Cardiac fibroblast (primary cell): Measurements from ENCODE around the gene UBE2H.

Experiments
- DNase-seq, 2 donors: peaks; one replicate each; pipeline versions ENCODE4 v3.0.0 to v3.0.0-alpha.2; 2010; ENCODE audit warnings: low read depth in 2 of 2
- H3K4me3 ChIP-seq, 2 donors: replicated peaks in 1 of 2; 1 replicate in 1 of 2; 2 replicates in 1 of 2; pipeline ENCODE4 v1.5.1; 2011; ENCODE audit warnings: low read depth in 2 of 2, low read length in 2 of 2, mild to moderate bottlenecking in 2 of 2, moderate library complexity in 1 of 2
- TF ChIP-seq, protein P1 (sequence below): IDR thresholded peaks from one replicate; pipeline ENCODE4 v1.5.1; 2011; ENCODE audit warnings: low read depth, mild to moderate bottlenecking, low read length, inconsistent platforms

UBE2H gene

DNA sequence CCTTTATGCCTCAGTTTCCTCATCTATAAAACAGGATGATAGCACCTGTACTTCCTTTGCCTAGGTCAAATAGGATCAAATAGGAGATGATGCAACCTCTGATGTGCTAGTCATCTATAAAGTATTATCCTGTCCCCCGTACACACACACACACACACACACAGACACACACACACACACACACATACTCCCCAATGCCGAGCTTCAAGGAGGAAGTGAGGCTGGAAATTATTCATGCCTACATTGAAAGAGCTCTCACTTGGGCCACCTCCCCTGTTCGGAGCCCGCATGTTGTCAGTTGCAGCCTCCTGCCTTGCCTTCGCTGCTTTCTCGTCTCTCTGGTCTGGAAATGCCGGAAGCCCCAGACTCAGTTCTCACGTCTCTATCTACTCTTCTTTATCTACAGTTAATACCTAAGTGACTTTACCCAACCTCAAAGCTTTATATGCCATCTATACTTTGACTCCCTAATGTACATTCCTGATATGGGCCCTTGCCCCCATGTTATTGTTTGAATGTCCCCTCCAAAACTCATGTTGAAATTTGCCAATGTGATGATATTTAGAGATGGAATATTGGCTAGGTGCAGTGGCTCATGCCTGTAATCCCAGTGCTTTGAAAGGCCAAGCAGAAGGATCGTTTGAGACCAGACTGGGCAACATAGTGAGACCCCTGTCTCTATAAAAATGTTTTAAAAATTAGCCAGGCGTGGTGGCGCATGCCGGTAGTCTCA lies 6.9 kb upstream of the UBE2H start:
- TF ChIP-seq, protein P1, sequence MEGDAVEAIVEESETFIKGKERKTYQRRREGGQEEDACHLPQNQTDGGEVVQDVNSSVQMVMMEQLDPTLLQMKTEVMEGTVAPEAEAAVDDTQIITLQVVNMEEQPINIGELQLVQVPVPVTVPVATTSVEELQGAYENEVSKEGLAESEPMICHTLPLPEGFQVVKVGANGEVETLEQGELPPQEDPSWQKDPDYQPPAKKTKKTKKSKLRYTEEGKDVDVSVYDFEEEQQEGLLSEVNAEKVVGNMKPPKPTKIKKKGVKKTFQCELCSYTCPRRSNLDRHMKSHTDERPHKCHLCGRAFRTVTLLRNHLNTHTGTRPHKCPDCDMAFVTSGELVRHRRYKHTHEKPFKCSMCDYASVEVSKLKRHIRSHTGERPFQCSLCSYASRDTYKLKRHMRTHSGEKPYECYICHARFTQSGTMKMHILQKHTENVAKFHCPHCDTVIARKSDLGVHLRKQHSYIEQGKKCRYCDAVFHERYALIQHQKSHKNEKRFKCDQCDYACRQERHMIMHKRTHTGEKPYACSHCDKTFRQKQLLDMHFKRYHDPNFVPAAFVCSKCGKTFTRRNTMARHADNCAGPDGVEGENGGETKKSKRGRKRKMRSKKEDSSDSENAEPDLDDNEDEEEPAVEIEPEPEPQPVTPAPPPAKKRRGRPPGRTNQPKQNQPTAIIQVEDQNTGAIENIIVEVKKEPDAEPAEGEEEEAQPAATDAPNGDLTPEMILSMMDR = no peak
- DNase-seq = peak in 1 of 2 donors; percentile 63
- no peak overlapping the region for H3K4me3 ChIP-seq

DNA sequence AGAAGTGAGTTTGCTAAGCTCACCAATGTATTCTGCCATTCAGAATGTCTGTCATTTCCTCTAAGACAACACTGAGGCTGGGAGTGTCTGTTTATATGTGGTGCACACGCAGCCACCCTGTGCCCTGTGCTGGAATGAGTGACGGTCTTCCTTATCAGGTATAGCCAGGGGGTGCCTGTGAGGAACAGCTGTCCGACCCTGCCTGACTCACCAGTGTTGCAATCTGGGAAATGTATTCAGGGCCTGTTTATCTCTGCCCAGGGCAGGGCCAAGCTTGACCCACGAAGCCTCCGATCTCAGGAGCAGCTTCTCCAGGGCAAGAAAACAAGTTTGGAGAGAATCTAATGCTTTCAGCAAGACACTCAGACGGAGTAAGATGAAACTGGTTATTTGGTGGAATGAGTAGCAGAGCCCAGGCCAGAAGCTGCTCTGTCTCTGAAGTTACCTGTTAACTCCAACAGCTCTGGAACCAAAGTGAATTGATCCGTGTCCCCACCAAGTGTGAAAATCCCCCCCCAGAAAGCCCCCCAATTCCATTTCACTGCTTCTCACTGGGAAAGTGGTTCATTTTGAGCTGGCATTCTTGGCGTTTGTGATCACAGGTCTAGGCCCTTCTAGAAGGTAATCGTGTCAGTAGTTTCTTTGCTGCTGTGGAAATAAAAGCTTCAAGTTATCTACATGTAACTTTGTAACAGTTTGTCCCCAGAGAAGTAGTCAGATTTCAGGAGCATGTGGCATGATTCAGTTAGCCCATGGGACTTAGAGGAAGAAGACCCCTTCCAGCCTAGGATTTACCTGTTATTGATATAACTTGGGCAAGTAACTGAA lies 6.1 kb upstream of the UBE2H start:
- TF ChIP-seq, protein P1 = no peak
- DNase-seq = peak; percentile 81 to 82
- no peak overlapping the region for H3K4me3 ChIP-seq

DNA sequence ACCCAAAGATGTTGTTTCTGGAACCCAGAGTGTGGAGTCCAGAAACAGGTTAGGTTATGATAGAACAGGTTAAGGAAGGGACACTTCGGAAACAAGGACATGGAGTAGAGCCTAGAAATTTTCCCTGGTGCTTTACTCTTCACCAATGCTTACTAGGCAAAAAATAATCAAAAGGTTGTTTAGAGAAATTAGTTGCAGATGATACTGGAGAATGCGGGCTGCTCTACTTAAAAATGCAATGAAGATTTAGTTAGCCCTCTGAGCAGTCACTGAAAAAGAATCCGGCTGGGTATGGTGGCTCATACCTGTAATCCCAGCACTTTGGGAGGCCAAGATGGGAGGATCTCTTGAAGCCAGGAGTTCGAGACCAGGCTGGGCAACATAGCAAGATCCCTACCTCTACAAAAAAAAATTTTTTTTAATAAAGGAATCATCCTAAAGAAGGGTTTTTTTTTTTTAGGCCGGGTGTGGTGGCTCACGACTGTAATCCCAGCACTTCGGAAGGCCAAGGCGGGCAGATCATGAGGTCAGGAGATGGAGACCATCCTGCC lies 3.3 kb upstream of the UBE2H start:
- TF ChIP-seq, protein P1 = no peak
- DNase-seq = no peak
- H3K4me3 ChIP-seq = no peak overlapping the region

DNA sequence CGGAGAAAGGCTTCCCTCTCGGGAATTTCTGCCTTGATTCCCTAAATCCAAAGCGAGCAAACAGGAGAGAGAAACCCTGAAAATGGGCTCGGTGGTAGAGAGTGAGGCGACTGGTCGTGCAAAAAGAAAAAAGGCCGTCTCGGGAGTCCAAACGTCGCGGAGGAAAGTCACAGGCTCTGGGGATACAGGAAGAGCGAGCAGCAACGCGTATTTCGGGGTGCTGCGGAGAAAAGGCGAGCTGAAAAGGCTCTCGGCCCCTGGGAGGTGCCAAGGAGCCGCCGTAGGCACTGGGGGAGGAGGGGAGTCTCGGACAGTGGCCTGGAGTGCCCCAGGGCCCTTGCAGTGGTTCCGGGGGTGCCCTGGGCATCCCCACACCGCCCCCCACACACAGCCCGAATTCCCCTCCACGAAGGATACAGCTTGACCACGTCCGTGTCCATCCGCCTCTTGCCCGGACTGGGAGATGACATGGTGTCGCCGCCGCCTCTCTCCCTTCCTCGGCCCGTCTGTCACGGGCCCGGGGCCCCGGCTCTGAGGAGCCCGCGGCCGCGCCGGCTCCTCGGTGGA lies 591 bp downstream of the UBE2H start:
- DNase-seq = peak in 1 of 2 donors; percentile 34
- TF ChIP-seq, protein P1 = no peak
- peak overlapping the region; percentile 89 to 92 for H3K4me3 ChIP-seq

DNA sequence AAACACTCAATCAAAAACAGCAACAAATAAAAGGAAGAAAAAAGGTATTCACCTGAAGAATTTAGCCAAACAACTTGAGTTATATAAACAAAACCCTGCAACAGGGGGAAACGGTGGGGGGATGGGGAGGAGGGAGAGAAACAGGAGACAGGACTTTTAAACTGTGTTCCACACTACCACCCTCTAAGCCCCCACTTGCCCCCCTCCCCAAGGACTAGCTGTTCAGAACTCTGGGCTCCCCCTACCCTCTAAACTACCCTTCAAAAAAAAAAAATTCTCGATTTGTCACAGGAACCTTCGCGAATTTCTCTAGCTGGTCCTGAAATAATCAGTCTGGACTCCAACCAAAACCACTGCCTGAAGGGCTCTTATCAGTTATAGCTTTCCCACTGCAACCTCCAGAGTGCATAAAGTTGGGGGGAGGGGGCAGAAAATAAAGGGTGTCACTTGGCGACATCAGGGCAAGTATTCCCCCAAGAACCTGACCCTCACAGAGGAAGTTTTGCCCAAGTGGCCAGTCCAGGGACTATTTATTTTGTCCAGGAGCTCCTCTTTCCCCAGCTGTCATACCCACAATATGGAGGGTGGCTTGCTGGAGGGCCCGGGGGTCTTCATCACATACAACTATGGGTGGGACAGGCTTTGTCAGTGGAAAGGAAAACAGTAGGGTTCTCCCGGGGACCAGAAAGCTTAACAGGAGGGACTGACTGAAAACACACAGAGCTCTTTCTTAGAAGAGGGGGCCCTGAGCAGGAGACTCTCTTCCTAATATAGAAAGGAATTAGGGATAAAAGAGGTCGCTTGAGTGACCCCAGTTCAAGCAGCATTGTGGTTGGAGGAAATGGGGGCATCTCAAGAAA lies 1.3 kb downstream of the UBE2H start:
- DNase-seq = peak in 1 of 2 donors; percentile 32

DNA sequence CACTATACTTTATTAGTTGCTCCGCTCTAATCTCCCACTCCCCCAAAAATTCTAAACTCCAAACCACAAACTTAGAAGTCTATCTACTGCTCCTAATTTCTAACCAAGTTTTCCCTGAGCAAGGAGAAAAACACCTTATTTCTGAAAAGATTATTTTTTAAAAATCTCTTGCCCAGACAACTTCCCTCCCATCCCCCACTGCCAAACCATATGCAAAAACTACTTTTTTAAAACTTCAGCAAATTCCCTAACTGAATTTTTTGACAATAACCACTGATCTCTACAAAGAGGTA lies 1.9 kb downstream of the UBE2H start:
- TF ChIP-seq, protein P1 = no peak
- DNase-seq = no peak
- H3K4me3 ChIP-seq = peak overlapping the region; percentile 89 to 92

More for the DNA sequence above, 1.3 kb downstream of the UBE2H start:
- H3K4me3 ChIP-seq = peak overlapping the region; percentile 89 to 92
- TF ChIP-seq, protein P1 = no peak
